Measurements from ENCODE around the gene MIA. TPM values are rescaled to one million over a fixed set of nuclear protein-coding genes. Genes with fewer than 3 reads are reported as not detected.
"Not testable (repeated sequence)": the region's sequence is repeated elsewhere in the genome, so short reads cannot be mapped to it uniquely, and the experiment has no call there.

The MIA gene
- total and polyA plus RNA-seq, 9 of the 15 experiments (the other 6 are each of a cell fraction or from before 2014, with no cell fraction given) = 0.21 TPM; not detected in 8

GRCh38 chr19:40822704-40823553 is 47.6 kb downstream of the MIA start (continued):
- peak; percentile 78 for TF ChIP-seq JUND (IDR thresholded peaks at IDR 0.05; ENCODE audit: borderline replicate concordance, low read depth, low read length)
- peak; percentile 72; the same call in 1 of the 3 replicates for TF ChIP-seq JUND (tag; IDR thresholded peaks at IDR 0.05; ENCODE audit: borderline replicate concordance, low read depth, low read length)
- peak; percentile 88 for TF ChIP-seq ZNF584 (CRISPR knock-in tag; IDR thresholded peaks at IDR 0.05; ENCODE audit: low read depth)
- TF ChIP-seq ZNF707 (CRISPR knock-in tag; conservative IDR thresholded peaks at IDR 0.05) = peak; percentile 55; the same call in 1 of the 2 replicates
- TF ChIP-seq NCOA1 (IDR thresholded peaks at IDR 0.05; ENCODE audit: low read depth) = peak; percentile 80
- TF ChIP-seq GABPB1 (CRISPR knock-in tag; IDR thresholded peaks at IDR 0.05) = 0 out of 2 replicates have a peak, but pooled peaks have one; percentile 17
- TF ChIP-seq HMBOX1 (IDR thresholded peaks at IDR 0.05) = peak; percentile 92
- TF ChIP-seq ZNF311 (CRISPR knock-in tag; IDR thresholded peaks at IDR 0.05) = peak; percentile 61; the same call in 1 of the 2 replicates
- peak; percentile 89 for TF ChIP-seq ZEB2 (IDR thresholded peaks at IDR 0.05)
- peak; percentile 73 for TF ChIP-seq NEUROD1 (IDR thresholded peaks at IDR 0.05; ENCODE audit: borderline replicate concordance, low read depth, low read length, partially characterized antibody)
- not testable (repeated sequence) for TF ChIP-seq TOE1 (IDR thresholded peaks at IDR 0.05; ENCODE audit: borderline replicate concordance); MYNN (CRISPR knock-in tag; IDR thresholded peaks at IDR 0.05)
- 0 out of 2 replicates have a peak, but pooled peaks have one; percentile 63 for TF ChIP-seq TOE1 (CRISPR knock-in tag; IDR thresholded peaks at IDR 0.05; ENCODE audit: borderline replicate concordance, low read depth)
- peak; percentile 81 for TF ChIP-seq ZFX (CRISPR knock-in tag; IDR thresholded peaks at IDR 0.05)
- 0 out of 4 replicates have a peak, but pooled peaks of 1 of the 2 experiments have one; percentile 57 for TF ChIP-seq NONO (IDR thresholded peaks at IDR 0.05; ENCODE audit: low read depth in 2 of 2, low read length in 1 of 2)
- peak in 1 of 2 experiments; percentile 95; a peak in 2 of 4 replicates for TF ChIP-seq MLLT1 (IDR thresholded peaks at IDR 0.05)
- peak; percentile 88 for TF ChIP-seq MYNN (IDR thresholded peaks at IDR 0.05)
- peak; percentile 71; the same call in 1 of the 2 replicates for TF ChIP-seq BCOR (IDR thresholded peaks at IDR 0.05)
- peak; percentile 36; the same call in 1 of the 2 replicates for TF ChIP-seq GMEB1 (CRISPR knock-in tag; IDR thresholded peaks at IDR 0.05)
- TF ChIP-seq FOSL1 (tag; conservative IDR thresholded peaks at IDR 0.05) = peak; percentile 62

Data from K562 (cell line).